HG02943 (cell line): ENCODE results near the gene MVB12A.

Experiments used
- ATAC-seq: cut with Tn5 transposase; IDR thresholded peaks from one replicate; pipeline ENCODE4 v1.9.1; 2021; ENCODE audit warnings: mild to moderate bottlenecking, low read depth, moderate library complexity; ENCODE audit not compliant: unreplicated experiment

MVB12A gene

GRCh38 chr19:17469481-17470067 is 49.7 kb downstream of the MVB12A start:
- peak; percentile 55 for ATAC-seq

- ATAC-seq: peak; percentile 63
These were observed 50.4 kb downstream of the MVB12A start, which contains the start of gene SLC27A1 for GRCh38 chr19:17470068-17470841. TSS of gene SLC27A1 (plus strand) at chr19:17470524. CDS start at chr19:17470541, 17 bp downstream.

- ATAC-seq: no peak
These were observed 51.7 kb downstream of the MVB12A start for GRCh38 chr19:17471410-17472125.

- no peak for ATAC-seq
These were observed 53.2 kb downstream of the MVB12A start for GRCh38 chr19:17473041-17473440.
